SKM-1 treated with dmso at 0.1 percent for 144 hours (cell line): ENCODE measurements around the gene SV2A.
A peak's percentile ranks its signal among the peaks of the same experiment; 100 is the strongest.

Experiments
- DNase-seq: peaks from one replicate; lab custom pipeline; 2025; ENCODE audit not compliant: unreplicated experiment; lab: John Stamatoyannopoulos, UW

Gene SV2A

GRCh38 chr1:149931212-149931790 is 13.7 kb upstream of the SV2A start:
- DNase-seq: peak; percentile 21

GRCh38 chr1:149929856-149930255 is 12.2 kb upstream of the SV2A start:
- no peak for DNase-seq

GRCh38 chr1:149928401-149928724 is 10.7 kb upstream of the SV2A start:
- no peak for DNase-seq

- peak; percentile 99 for DNase-seq
Measured at GRCh38 chr1:149927563-149928400, 10.1 kb upstream of the SV2A start, which contains the start of gene SF3B4. SF3B4 (minus strand) TSS chr1:149927803; CDS start chr1:149927759, 44 bp downstream.

GRCh38 chr1:149927056-149927562 is 9.5 kb upstream of the SV2A start:
- DNase-seq: no peak

GRCh38 chr1:149926296-149926695 is 8.7 kb upstream of the SV2A start:
- DNase-seq: no peak

GRCh38 chr1:149925751-149926150 is 8.1 kb upstream of the SV2A start:
- DNase-seq: no peak

GRCh38 chr1:149925345-149925744 is 7.7 kb upstream of the SV2A start:
- DNase-seq: no peak

- no peak for DNase-seq
Measured at GRCh38 chr1:149923626-149924025, 6.0 kb upstream of the SV2A start.

- no peak for DNase-seq
Measured at GRCh38 chr1:149916898-149917252, 769 bp downstream of the SV2A start.

GRCh38 chr1:149916193-149916897 is 1.3 kb downstream of the SV2A start:
- peak; percentile 50 for DNase-seq

- no peak for DNase-seq
Measured at GRCh38 chr1:149915429-149916192, 2.0 kb downstream of the SV2A start.

- DNase-seq: no peak
Measured at GRCh38 chr1:149914545-149914944, 3.1 kb downstream of the SV2A start.

GRCh38 chr1:149906570-149907075 is 11.0 kb downstream of the SV2A start:
- DNase-seq: no peak

- no peak for DNase-seq
Measured at GRCh38 chr1:149903836-149904491, 13.7 kb downstream of the SV2A start.

GRCh38 chr1:149899460-149900284 is 18.0 kb downstream of the SV2A start, which contains the start of gene BOLA1:
BOLA1 (plus strand) TSS chr1:149899568; CDS start chr1:149900060, 492 bp downstream.
- DNase-seq: peak; percentile 83

- no peak for DNase-seq
Measured at GRCh38 chr1:149896575-149896974, 21.1 kb downstream of the SV2A start.

GRCh38 chr1:149888999-149889289 is 28.7 kb downstream of the SV2A start:
- DNase-seq: no peak

- DNase-seq: peak; percentile 98
Measured at GRCh38 chr1:149888247-149888998, 29.2 kb downstream of the SV2A start.
